Transverse colon (tissue), 4 donors: Measurements from ENCODE around the gene SUN2. TPM values are rescaled to one million over a fixed set of nuclear protein-coding genes. Genes with fewer than 3 reads are reported as not detected.

Source experiments
- DNase-seq: peaks from one replicate; pipeline ENCODE4 v3.0.0-alpha.2; 2019
- H3K27ac ChIP-seq, 4 donors: fragments of 200-600 bp; sonication (generic); 2 replicates each; pipeline ENCODE4 v1.5.1; 2016 to 2018; ENCODE audit warnings: inconsistent platforms in 4 of 4
- H3K27me3 ChIP-seq: fragments of 200-600 bp; sonication (generic); 2 replicates; pipeline ENCODE4 v1.5.1; 2017; ENCODE audit warnings: inconsistent platforms
- H3K36me3 ChIP-seq, 4 donors: fragments of 200-600 bp; sonication (generic); 2 replicates each; pipeline ENCODE4 v1.5.1; 2017 to 2019; ENCODE audit warnings: inconsistent platforms in 4 of 4
- H3K4me1 ChIP-seq, 4 donors: fragments of 200-600 bp; sonication (generic); 2 replicates each; pipeline ENCODE4 v1.5.1; 2017 to 2020; ENCODE audit warnings: inconsistent platforms in 4 of 4
- H3K4me3 ChIP-seq, 4 donors: fragments of 200-600 bp; sonication (generic); 1 replicate in 1 of 4; 2 replicates in 3 of 4; pipeline versions ENCODE4 v1.5.1 to v1.6.1; 2017 to 2019; ENCODE audit warnings: inconsistent platforms in 4 of 4
- H3K9me3 ChIP-seq, 2 donors: fragments of 200-600 bp; sonication (generic); 2 replicates each; pipeline ENCODE4 v1.5.1; 2017 to 2019; ENCODE audit warnings: inconsistent platforms in 2 of 2
- CTCF ChIP-seq, 5 experiments: fragments of 200-600 bp in 3 of 5; fragments of 450-650 bp in 2 of 5; sonication (generic) in 3 of 5; IDR thresholded peaks; 1 replicate in 2 of 5; 2 replicates in 3 of 5; pipeline ENCODE4 v1.5.1; 2016 to 2017; ENCODE audit warnings: antibody characterized with exemption in 5 of 5, inconsistent platforms in 3 of 5, mild to moderate bottlenecking in 2 of 5, moderate library complexity in 1 of 5
- EP300 ChIP-seq: sonication (generic); formaldehyde crosslinking; IDR thresholded peaks from one replicate; pipeline ENCODE4 v1.6.1; 2017; ENCODE audit warnings: antibody characterized with exemption, low read depth
- POLR2A ChIP-seq: fragments of 450-650 bp; IDR thresholded peaks from one replicate; pipeline ENCODE4 v1.6.1; 2016; ENCODE audit warnings: antibody characterized with exemption, mild to moderate bottlenecking, moderate library complexity
- POLR2AphosphoS5 ChIP-seq, 3 donors: sonication (generic); formaldehyde crosslinking; IDR thresholded peaks; one replicate each; pipeline ENCODE4 v1.6.1; 2016; ENCODE audit warnings: antibody characterized with exemption in 3 of 3
- WGBS, 2 donors: methylation state at CpG; one replicate each; pipeline ENCODE4 v1.1.5; 2018; ENCODE audit warnings: low coverage in 1 of 2; 5-methylcytosine and 5-hydroxymethylcytosine counted together
- in situ Hi-C, 4 donors: fragments of 200-750 bp; cut with MboI; loops; one replicate each; pipeline versions ENCODE4 v1.15.0 to v1.15.1; 2017; ENCODE audit warnings: low sequenced_read_pairs in 3 of 4, low pct_ligation_motif_present in 1 of 4, low pct_unique_long_range_greater_than_20kb in 1 of 4
- intact Hi-C: fragments of 100-400 bp; cut with DNase I; formaldehyde crosslinking; loops from one replicate; pipeline ENCODE4 v1.15.1; 2023; ENCODE audit warnings: low total_unique reads
- total RNA-seq, 4 donors: library from RNA; depleted of rRNA; stranded (reverse); fragments of >200 nt; gene quantifications; one replicate each; pipeline ENCODE4 v1.1.0, GENCODE V29; 2016

SUN2 gene
- total RNA-seq, 4 donors from 2014 or later: 168 to 523 (median 216) TPM

- H3K27me3 ChIP-seq: no peaks in the 10 kb centered on the region
- H3K9me3 ChIP-seq: no peaks in the 10 kb centered on the region
- intact Hi-C loops (no loop called here), in situ Hi-C loops (no loop called here)
- DNase-seq: no peak
- no peaks in the 10 kb centered on the region for H3K36me3 ChIP-seq
- H3K4me3 ChIP-seq: peak overlapping the region; percentile 72 to 100 (median 87)
- H3K27ac ChIP-seq: peak overlapping the region; percentile 98 to 100 (median 98)
- peaks cover 18 to 39% (median 28%) of the 10 kb centered on the region in 4 donors for H3K4me1 ChIP-seq
- TF ChIP-seq EP300: no peak
- TF ChIP-seq POLR2A: no peak
- TF ChIP-seq POLR2AphosphoS5 (IDR thresholded peaks at IDR 0.05): no peak
- TF ChIP-seq CTCF (IDR thresholded peaks at IDR 0.05): no peak
- WGBS, 2 donors: 0 to 1% methylated on average over 4 of the region's 4 CpGs
Measured at GRCh38 chr22:38706901-38707195, 49.0 kb downstream of the SUN2 start.

- in situ Hi-C loops: no loop called here
- peak; percentile 61 for DNase-seq
- Histone ChIP-seq H3K27me3 (no peaks in the 10 kb centered on the region), H3K4me3 (peak overlapping the region; percentile 72 to 100 (median 87)), H3K27ac (peak overlapping the region; percentile 98 to 100 (median 98)), H3K9me3 (no peaks in the 10 kb centered on the region), H3K36me3 (no peaks in the 10 kb centered on the region), H3K4me1 (peaks cover 18 to 45% (median 33%) of the 10 kb centered on the region in 4 donors)
- TF ChIP-seq EP300 (no peak), CTCF (IDR thresholded peaks at IDR 0.05) (no peak), POLR2AphosphoS5 (IDR thresholded peaks at IDR 0.05) (peak in 1 of 3 donors; percentile 2), POLR2A (no peak)
- WGBS, 2 donors: 1 to 2% methylated on average over 10 to 46 of the region's 80 CpGs
- intact Hi-C loops: no loop called here
Measured at GRCh38 chr22:38706101-38706900, 49.5 kb downstream of the SUN2 start.

- Histone ChIP-seq H3K27ac (peak within 1 kb of the TSS; percentile 98 to 100 (median 98)), H3K4me3 (peak within 1 kb of the TSS; percentile 72 to 100 (median 87)), H3K27me3 (no peaks in the 10 kb centered on the region), H3K9me3 (no peaks in the 10 kb centered on the region), H3K4me1 (peaks cover 18 to 46% (median 33%) of the 10 kb centered on the region in 4 donors), H3K36me3 (no peaks in the 10 kb centered on the region)
- peak; percentile 86 to 93 (median 88) for TF ChIP-seq POLR2AphosphoS5 (IDR thresholded peaks at IDR 0.05)
- TF ChIP-seq EP300: no peak
- peak in 1 of 5 experiments; percentile 39 for TF ChIP-seq CTCF (IDR thresholded peaks at IDR 0.05)
- TF ChIP-seq POLR2A: peak; percentile 88
- peak; percentile 98 for DNase-seq
- 0% methylated on average over 39 of the region's 55 CpGs; no CpG with 5 or more reads in 1 of the 2 donors for WGBS, 2 donors
- in situ Hi-C loops (no loop called here), intact Hi-C loops (no loop called here)
Measured at GRCh38 chr22:38705235-38706100, 50.3 kb downstream of the SUN2 start, which contains the start of gene GTPBP1. Gene GTPBP1 (plus strand): TSS chr22:38705944. CDS start chr22:38705956, 12 bp downstream.

- in situ Hi-C loops (no loop called here), intact Hi-C loops (no loop called here)
- Histone ChIP-seq H3K4me3 (peak overlapping the region in 3 of 4 donors; percentile 3 to 87 (median 42)), H3K27me3 (no peaks in the 10 kb centered on the region), H3K36me3 (no peaks in the 10 kb centered on the region), H3K27ac (peak overlapping the region; percentile 87 to 99 (median 88)), H3K4me1 (peaks cover 18 to 47% (median 34%) of the 10 kb centered on the region in 4 donors), H3K9me3 (no peaks in the 10 kb centered on the region)
- TF ChIP-seq POLR2A: no peak
- TF ChIP-seq CTCF (IDR thresholded peaks at IDR 0.05): no peak
- TF ChIP-seq EP300: no peak
- no peak for TF ChIP-seq POLR2AphosphoS5 (IDR thresholded peaks at IDR 0.05)
- DNase-seq: no peak
- 11 to 12% methylated on average over 9 to 10 of the region's 10 CpGs for WGBS, 2 donors
Measured at GRCh38 chr22:38704654-38705234, 51.1 kb downstream of the SUN2 start.
